HG03025 (cell line): ENCODE data around the gene ADGRG6.
"Not testable (repeated sequence)": the region's sequence is repeated elsewhere in the genome, so short reads cannot be mapped to it uniquely, and the experiment has no call there.

Experiments used
- ATAC-seq: cut with Tn5 transposase; IDR thresholded peaks from one replicate; pipeline ENCODE4 v1.9.1; 2021; ENCODE audit warnings: mild to moderate bottlenecking, moderate library complexity; ENCODE audit not compliant: unreplicated experiment, low FRiP score

Gene ADGRG6

DNA sequence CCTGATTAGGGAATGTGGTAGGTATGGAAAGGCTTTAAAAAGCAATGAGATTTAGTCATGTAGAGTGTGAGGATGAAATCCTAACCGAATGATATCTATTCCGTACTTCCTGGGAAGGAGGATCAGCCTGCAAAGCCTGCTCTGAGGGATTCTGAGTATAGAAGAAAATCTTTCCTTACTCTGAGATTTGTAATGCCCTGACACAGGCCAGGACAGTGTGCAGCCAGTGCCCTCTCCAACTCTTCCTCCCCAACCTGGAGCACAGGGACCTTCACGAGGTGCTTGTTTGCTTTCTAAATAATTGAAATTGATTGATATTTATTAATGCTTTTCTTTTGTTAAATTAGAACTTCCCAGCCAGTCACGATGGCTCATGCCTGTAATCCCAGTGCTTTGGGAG lies 131.6 kb downstream of the ADGRG6 start:
- no peak for ATAC-seq

DNA sequence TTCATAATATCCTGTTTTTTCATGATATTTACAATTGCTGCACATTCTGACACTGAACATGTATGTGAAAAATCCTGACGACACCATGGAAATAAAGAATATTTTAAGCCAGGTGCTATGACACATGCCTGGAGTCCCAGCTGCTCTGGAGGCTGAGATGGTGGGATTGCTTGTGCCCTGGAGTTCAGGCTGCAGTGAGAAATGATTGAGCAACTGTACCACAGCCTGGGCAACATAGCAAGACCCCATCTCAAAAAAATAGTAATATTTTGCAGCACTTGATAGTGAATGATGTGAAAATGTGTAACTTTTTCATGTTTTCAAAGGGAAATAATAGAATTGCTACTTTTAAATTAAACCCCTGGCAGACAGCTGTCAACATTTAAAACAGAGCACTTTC lies 137.1 kb downstream of the ADGRG6 start:
- no peak for ATAC-seq

DNA sequence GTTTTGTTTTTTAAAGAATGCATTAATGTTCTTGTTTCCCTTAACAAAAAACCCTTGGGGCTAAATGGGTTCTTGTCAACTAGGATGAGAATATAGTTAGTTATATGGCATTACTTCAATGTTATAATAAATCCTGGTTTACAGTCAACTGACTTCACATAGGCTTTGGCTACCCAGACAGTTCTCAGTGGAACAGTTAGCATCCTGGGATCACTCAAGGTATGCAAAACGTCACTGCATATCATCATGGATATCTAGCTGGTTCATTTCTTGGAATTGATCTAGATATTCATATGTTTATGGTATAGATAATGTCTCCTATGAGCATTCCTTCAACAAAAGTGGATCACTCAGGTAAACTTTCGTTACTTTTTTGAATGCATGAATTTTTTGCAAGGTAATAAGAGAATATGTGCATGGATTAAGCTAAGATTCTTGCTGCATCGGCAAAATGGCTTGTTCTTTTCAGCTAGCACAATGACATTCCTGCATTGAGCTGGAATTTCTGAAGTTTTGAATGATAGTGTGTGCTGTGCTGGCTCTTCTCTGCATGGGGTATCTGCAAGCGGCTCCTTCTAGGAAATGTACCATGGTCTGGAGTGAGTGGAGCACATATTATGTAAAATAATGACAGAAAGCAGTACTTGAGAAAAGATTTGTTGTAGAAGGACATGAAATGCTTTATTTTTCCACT lies 138.9 kb downstream of the ADGRG6 start:
- no peak for ATAC-seq

DNA sequence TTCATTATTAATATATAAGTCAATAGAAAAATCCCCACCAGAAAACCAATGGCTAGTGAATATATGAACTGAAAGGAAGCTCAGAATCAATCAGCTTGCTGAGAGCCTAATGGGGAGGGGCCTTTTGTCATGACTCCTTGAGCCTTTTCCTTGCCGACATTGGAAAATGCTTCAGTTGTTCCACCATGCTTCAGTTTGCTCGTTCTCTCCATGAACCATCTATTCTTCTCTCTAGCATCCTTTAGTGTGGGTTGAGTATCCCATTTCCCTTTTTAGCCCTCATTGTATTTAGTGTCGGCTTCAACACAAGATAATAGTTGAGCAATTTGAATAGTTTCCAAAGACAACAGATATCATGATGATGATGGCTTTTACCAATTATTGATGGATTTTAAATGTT lies 139.9 kb downstream of the ADGRG6 start:
- ATAC-seq = no peak

DNA sequence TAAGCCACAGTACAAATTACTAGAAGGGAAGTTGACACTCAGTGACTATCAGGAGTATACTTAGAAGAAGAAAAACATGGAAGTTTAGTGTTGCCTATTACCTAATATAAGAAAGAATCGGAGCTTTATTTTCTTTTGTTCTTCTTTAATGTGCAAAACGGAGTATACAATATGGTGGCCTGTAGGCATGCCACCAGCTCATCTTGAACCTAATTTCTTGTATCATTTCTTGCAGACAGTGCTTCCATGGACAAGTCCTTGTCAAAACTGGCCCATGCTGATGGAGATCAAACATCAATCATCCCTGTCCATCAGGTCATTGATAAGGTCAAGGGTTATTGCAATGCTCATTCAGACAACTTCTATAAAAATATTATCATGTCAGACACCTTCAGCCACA lies 141.3 kb downstream of the ADGRG6 start:
- ATAC-seq = no peak

DNA sequence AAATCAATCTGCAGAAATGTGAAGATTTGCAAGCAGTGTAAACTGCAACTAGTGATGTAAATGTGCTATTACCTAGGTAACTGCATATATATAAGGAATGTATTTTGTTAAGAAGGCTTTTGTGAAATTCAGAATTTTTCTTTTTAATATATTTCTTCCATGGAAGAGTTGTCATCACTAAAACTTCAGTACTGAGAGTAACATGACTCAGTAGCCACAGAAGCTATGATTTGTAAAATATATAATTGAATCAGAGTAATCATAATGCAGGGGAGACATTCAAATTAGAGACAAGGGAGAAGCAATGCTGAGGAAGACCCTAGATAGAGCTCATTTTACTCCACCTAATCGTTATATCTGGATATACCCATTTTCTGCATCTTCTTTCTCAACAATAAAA lies 141.7 kb downstream of the ADGRG6 start:
- ATAC-seq = no peak

DNA sequence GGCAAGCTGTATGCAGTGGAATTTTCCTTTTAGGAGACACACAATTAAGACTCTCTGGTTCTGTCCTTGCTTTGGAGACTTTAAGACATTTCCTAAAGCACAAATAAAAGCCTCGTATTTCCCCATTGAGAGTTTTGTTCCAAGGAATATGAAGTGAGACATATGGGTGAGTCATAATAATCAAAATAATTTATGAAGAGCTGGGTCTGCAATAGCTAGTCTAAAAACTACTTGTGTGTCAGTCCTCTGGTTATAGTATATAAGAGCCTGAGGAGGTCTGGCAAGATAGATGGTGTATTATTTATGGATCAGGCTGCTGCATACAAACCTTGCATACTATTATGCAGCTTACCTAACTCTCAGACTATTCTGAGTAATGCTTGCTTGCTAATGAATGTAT lies 142.6 kb downstream of the ADGRG6 start:
- no peak for ATAC-seq

DNA sequence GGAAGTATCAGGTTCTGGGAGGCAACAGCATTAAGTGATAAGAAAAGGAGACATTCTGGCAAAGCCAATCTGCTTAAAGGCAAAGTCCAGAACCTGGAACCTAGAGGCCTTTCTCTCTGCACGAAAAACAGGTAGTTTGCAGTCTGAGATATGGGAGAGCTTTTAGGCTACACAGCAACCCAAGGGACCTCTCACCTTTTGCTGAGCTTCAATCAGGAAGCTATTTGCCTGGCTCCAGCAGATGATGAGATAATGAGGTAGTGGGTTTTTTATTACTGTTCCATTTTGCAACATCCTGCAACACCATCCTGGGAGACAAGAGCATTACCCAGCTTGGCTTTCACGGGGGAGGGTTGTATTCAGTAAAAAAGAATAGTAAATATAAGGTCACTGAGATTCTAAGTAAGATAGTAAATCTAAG lies 143.1 kb downstream of the ADGRG6 start:
- no peak for ATAC-seq

DNA sequence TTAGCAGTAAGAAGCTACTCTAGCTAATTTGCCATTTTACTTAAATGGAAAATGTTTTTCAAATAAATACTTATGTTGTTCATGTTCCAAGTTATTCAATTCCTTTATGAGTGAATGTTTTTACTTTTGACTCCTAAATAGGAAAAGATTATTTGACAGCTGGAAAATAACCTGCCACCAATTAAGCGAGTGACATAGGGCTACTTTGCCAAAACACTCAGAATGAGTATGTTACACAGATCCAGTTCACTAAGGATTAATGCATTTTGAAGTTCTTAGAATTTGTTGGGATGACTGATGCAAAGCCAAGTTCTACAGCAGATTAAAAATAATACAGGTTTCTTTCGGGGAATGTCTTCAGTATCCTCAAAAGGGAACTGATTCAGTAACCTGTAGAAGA lies 144.4 kb downstream of the ADGRG6 start:
- ATAC-seq = no peak

DNA sequence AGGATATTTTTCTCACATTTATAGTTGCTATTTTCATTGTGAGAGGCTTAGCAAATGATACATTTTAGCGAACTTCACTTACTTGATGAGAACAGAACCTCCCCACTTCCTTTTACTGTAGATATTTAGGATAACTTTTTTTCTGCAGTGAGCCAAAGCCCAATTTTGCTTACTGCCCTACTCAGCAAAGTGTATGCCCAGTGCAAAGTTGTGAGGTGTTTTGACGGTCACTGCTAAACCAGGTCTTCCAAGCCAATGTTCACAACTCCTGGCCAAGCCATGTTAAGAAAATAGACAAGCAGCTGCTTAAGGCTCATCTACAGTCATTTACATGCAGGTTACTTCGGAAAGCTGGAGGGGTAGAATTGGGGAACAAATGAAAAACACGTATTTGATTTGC lies 144.8 kb downstream of the ADGRG6 start:
- ATAC-seq = no peak

DNA sequence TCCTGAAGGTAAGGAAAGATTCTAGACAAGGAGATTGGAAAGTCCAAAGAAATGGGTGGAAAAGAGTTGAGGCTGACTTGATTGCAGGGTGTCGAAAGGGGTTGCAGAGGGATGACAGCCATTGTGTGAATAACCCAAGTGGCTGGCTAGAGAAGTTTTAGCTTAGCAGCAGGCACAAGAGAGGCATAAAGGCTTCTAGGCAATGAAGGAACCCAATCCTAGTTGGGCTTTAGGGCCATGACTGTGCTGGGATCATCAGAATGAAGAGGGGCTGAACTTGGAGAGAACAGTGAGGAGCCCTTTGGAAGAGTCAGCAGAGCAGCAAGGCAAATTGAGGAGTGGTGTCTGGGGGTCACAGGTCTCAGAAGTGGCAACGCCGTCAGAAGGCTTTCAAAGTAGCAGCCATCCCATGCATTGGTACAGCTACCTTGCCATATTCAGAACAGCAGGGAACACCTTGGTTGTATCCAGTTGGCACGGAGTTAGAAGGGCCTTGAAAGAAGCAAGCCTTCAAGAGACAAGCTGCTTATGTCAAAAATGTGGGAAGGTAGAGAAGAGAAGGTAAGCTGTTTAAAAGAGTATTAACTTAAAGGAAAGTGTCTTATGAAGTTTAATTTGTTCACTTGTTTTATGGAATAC lies 146.4 kb downstream of the ADGRG6 start:
- no peak for ATAC-seq

DNA sequence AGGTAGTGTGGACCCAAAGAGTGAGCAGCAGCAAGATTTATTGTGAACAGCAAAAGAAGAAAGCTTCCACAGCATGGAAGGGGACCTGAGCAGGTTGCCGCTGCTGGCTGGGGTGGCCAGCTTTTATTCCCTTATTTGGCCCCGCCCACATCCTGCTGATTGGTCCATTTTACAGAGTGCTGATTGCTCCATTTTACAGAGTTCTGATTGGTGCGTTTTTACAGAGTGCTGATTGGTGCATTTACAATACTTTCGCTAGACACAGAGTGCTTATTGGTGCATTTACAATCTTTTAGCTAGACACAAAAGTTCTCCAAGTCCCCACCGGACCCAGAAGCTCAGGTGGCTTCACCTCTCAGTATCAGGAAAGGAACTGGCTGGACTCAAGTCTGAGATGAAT lies 149.0 kb downstream of the ADGRG6 start:
- ATAC-seq = not testable (repeated sequence)

DNA sequence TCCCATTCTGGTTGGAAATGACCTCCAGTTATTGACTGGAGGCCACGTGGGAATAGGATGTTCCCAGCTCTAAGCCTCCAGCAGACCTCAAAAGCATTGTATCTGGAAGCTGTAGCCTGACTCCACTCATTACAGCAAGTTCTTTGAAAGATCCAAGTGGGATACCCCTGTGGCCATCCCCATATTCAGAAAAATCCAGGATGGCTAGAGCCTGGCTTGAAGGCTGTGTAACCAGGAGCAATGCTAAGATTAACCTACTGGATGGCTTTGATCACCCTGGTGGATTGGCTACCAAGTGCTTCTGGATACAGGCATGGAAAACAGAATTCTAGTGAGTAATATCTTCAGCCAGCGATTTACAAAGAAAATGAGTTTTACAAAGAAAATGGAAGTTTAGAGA lies 151.2 kb downstream of the ADGRG6 start:
- ATAC-seq = no peak

DNA sequence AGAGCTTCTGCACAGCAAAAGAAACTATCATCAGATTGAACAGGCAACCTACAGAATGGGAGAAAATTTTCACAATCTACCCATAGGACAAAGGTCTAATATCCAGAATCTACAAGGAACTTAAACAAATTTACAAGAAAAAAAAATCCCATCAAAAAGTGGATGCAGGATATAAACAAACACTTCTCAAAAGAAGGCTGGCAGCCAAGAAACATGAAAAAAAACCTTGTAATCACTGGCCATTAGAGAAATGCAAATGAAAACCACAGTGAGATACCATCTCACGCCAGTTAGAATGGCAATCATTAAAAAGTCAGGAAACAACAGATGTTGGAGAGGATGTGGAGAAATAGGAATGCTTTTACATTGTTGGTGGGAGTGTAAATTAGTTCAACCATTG lies 152.4 kb downstream of the ADGRG6 start:
- not testable (repeated sequence) for ATAC-seq

DNA sequence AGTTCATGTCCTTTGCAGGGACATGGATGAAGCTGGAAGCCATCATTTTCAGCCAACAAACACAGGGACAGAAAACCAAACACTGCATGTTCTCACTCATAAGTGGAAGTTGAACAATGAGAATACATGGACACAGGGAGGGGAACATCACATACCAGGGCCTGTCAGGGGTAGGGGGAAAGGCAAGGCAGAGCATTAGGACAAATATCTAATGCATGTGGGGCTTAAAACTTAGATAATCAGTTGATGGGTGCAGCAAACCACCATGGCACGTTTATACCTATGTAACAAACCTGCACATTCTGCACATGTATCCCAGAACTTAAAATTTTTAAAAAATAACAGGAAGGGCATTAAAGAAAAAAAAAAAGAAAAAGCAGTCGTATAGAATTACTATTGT lies 153.0 kb downstream of the ADGRG6 start:
- not testable (repeated sequence) for ATAC-seq

DNA sequence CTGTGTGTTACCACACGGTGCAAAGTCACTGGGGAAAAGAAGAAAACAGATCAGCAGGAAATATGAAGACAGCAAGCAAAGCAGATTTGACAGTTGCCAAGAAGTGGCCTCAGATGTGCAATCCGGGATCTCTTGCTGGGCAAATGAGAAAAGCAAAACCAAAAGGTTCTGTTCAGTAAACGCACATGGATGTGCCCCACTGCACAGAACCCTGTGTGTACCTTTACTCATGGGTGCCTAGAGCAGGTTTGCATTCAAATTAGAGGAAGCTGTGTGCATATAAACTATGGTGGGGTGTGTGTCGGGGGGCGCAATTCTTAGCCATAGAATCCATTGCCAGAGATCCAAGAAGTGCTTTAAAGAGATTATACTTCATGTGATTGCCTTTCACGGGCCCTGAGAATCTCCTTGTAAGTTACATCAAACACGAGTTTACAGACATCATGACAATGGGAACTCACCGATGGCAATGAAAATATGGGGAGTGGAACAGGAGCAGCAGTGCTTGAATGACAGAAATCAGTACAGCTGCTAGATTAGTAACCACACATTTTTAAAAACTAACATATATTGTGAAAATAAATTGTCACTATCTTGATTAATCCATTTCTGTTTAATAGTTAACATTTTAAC lies 154.3 kb downstream of the ADGRG6 start:
- no peak for ATAC-seq

DNA sequence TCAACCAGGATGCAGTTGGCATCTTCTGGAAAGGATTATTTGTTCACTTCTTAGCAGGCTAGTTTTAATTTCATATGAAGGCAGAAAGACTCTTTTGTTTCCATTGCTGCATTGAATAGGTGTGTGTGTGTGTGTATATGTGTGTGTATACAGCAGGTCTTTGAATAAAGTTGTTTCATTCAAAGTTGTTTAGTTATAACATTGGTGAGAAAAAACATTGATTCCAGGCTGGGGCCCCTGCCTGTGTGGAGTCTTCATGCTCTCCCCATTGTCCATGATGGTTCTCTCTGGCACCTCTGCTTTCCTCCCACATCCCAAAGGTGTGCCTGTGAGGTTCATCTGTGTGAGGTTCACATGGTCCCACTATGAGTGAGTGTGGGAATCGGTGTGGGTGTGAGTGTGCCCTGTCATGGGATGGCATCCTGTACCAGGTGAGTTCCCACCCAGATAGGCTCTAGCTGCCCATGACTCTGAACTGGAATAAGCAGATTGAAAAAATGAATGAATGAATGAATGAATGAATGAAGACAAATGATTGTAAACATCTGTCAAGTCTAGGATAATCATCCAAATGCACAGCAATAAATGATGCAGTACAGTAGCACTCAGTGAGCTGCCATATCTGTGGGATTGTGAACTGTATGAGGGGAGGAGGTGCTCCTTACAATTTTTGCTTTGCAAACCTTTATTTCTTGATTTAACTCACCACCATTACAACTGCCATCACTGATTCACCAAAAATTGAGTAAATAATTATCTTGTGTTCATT lies 156.0 kb downstream of the ADGRG6 start:
- ATAC-seq = no peak

DNA sequence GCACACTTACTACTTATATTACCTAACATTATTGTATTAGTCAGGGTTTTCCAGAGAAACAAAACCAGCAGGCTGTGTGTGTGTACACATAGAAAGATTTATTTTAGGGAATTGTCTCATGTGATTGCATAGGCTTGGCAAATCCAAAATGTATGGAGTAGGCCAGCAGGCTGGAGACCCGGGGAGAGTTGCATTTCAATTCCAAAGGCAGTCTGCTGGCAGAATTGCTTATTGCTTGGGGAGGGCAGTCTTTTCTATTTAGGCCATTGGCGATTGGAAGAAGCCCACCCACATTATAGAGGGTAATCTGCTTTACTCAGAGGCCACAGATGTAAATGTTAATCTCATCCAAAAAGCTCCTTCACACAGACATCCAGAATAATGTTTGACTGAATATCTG lies 157.0 kb downstream of the ADGRG6 start:
- no peak for ATAC-seq

DNA sequence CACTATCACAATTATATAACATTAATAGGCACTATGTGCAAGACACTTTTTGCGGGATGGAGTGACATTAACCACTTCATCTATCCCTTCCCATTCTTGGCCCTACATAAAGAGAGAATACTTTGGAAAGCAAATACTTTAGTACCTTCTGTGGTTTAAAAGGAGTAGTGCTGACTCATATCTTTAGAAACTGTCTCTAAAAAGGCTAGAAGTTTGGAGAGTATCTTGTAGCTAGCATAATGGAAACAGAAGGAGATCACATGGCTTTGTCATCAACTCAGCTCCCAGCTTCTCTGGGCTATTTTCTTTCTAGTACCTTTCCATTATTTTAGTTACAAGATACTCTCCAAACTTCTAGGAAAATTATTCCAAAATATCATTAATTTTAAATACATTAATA lies 157.5 kb downstream of the ADGRG6 start:
- ATAC-seq = no peak

DNA sequence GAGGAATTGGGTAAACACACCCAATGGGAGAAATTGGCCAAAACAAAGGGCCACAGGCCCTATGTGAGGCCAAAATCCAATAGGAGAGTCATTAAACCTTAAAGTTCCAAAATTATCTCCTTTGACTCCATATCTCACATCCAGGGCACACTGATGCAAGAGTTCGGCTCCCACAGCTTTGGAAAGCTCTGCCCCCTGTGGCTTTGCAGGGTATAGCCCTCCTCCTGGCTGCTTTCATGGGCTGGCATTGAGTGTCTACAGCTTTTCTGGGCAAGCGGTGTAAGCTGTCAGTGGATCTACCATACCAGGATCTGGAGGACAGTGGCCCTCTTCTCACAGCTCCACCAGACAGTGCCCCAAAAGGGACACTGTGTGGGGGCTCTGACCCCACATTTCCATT lies 160.5 kb downstream of the ADGRG6 start:
- ATAC-seq = no peak

DNA sequence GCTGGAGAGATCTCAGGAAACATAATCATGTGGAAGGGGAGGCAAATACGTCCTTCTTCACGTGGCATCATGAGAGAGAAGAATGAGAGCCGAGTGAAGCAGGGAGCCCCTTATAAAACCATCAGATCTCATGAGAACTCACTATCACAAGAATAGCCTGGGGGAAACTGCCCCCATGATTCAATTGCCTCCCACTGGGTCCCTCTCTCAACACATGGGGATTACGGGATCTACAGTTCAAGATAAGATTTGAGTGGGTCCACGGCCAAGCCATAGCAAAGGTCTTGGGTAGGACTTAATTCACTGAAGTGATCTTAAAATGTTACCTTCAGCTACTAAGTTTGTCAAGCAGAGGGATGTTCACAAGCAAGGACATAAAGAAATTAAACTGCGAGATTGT lies 162.2 kb downstream of the ADGRG6 start:
- ATAC-seq = no peak
